Retinal pigment epithelial cell (primary cell): Measurements from ENCODE around the gene ITGA5.
"Not testable (repeated sequence)": the region's sequence is repeated elsewhere in the genome, so short reads cannot be mapped to it uniquely, and the experiment has no call there.

Experiments
- DNase-seq: peaks from one replicate; pipeline ENCODE4 v3.0.0-alpha.2; 2010; ENCODE audit warnings: low read depth
- H3K4me3 ChIP-seq: 2 replicates; pipeline ENCODE4 v1.5.1; 2011; ENCODE audit warnings: mild to moderate bottlenecking, low read length, control low read depth, moderate library complexity
- TF ChIP-seq, protein P1 (sequence below): conservative IDR thresholded peaks from 2 replicates; pipeline ENCODE4 v1.5.1; 2011; ENCODE audit warnings: low read depth, low read length, control low read depth, inconsistent platforms

The ITGA5 gene

DNA sequence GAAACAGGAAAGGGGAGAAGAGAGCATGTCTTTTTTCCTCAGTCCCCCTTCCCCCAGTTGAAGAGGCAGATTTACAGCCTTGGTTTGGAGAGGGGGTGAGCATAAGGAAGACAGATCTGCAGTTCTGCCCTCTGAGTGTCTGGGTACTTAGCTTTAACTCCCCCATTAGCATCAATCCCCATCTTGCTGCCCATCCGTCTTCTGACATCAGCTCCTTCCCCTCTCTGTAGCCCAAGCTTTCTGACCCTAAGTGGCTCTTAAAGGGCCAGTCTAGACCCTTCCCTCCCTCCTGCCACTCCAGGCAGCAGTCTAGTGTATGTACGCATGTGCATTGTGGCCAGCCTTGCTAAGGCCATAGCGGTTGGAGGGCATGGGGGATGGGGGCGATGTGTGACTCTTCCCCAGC lies 62.1 kb downstream of the ITGA5 start:
- no peak overlapping the region for H3K4me3 ChIP-seq
- TF ChIP-seq, protein P1, sequence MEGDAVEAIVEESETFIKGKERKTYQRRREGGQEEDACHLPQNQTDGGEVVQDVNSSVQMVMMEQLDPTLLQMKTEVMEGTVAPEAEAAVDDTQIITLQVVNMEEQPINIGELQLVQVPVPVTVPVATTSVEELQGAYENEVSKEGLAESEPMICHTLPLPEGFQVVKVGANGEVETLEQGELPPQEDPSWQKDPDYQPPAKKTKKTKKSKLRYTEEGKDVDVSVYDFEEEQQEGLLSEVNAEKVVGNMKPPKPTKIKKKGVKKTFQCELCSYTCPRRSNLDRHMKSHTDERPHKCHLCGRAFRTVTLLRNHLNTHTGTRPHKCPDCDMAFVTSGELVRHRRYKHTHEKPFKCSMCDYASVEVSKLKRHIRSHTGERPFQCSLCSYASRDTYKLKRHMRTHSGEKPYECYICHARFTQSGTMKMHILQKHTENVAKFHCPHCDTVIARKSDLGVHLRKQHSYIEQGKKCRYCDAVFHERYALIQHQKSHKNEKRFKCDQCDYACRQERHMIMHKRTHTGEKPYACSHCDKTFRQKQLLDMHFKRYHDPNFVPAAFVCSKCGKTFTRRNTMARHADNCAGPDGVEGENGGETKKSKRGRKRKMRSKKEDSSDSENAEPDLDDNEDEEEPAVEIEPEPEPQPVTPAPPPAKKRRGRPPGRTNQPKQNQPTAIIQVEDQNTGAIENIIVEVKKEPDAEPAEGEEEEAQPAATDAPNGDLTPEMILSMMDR: no peak
- no peak for DNase-seq

DNA sequence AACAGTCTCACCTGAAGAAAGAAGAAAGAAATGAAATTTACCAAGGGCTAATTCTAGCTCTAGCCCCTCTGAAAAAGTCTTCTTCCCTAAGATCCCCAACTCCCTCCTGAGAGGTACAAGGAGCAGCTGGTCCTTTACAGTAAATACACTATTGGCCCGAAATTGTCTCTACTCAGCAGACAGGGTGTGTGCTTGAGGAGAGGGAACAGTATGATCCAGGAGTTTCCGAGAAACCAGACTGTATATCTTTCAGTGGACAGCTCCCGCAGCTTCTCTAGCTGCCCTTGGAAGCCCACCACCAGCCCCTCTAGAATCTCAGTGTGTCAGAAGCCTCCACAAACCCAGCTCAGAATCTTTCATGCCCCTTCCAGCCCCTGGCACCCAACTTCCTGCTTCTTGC lies 62.8 kb downstream of the ITGA5 start:
- TF ChIP-seq, protein P1: no peak
- DNase-seq: no peak
- H3K4me3 ChIP-seq: no peak overlapping the region

DNA sequence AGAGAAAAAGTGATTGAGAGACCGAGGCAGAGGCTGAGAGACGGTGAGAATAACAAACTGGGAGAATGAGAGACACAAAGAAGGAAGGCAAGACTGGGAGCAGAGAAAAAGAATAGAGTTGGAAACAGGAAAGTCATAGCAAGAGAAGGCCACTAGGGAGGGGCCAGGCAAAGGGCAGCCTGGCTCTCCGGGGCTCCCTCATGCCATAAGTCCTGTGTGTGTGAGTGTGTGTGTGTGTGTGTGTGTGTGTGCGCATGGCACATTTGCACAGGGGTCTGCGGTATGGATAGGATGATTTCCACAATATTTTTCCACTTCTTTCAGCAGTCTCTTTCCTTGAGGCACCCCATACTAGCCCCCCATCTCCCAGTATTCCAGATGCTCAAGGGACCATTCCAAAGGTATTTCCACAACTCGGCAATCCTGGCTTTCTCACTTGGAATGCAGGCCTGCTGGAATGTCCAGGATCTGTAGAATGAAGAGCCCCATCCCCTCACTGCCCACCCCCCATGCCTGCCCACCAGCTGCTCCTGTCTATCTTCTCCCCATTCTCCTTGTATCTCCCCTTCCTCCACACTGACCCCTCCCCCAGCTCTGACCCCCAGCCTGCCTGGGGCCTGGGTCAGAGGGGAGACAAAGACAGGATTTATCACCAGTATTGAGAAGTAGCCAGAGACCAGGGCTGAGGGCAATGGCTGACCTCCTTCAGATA lies 63.8 kb downstream of the ITGA5 start:
- TF ChIP-seq, protein P1: peak; percentile 25
- no peak for DNase-seq
- no peak overlapping the region for H3K4me3 ChIP-seq

DNA sequence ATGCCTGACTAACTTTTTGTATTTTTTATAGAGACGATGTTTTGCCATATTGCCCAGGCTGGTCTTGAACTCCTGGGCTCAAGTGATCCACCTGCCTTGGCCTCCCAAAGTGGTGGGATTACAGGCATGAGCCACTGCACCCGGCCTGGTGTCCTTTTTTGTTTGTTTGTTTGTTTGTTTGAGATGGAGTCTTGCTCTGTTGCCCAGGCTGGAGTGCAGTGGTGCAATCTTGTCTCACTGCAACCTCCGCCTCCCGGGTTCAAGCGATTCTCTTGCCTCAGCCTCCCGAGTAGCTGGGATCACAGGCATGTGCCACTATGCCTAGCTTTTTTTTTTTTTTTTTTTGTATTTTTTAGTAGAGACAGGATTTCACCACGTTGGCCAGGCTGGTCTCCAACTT lies 64.8 kb downstream of the ITGA5 start:
- not testable (repeated sequence) for H3K4me3 ChIP-seq, DNase-seq

DNA sequence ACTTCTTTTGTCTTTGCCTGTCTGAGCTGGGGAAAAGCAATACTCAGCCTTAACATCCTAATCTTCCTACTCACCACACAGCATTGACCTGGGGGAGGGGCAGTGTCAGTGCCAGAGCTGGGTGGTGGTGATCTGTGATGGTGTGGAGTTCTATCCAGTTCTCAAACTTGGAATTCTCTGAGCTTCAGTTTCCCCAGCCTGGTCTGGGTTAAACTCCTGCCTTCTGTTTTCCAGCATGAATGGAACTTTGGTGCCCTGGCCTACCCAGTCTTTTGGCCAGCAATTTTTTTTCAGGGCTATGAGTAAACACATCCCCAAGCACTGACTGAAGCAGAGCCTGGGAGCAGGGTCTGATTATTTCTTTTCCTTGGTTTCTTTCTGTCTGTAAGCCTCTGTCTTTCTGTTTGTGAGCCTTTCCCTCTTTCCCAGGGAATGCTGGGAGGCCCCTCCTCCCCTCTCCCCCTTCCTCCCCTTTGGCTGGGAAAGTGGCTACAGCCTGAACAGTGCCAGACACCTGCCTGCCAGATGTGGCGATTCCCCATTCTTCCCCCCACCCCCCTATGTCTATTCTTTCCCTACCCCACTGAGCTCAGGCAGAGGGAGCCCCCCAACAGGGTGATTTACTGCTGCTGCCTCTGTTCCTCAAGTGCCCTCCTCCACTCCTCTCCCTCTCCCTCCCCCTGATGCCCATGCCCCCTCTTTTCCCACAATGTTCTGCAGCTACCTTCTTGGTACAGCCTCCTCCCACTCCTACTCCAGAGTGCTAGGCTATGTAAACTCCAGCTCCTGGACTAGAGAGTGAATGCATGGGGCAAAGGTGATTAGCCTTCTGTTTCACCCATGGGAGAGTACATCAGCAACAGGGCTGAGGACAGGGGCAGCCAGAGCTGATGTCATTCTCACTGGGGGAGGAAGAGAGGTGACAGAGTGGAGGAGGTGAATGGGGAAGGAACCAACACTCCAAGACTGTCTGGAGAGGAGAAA lies 65.9 kb downstream of the ITGA5 start:
- H3K4me3 ChIP-seq: no peak overlapping the region

DNA sequence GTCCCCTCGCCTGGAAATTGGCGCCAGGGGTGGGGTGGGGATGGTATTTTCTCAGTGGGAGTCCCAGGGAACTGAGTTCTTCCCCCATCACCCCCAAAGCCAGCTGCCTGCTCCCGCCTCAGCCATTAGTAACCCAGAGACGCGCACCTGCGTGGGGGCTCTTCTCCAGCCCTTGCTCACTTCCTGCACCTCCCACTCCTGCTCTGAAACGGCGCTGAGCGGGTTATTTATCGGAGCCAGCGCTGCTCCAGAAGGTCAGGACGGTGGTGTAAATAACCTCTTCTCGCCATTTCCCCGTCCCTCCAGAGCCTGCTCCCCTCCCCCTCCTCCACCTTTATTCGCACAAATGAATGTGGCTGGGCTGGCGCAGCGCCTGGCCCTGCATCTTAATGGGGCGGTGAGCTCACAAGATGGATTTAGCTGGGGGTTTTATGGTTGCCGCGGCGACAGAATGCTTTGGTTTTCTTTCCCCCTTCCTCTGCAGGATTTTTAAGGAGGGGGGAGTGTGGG lies 67.0 kb downstream of the ITGA5 start:
- DNase-seq: no peak
- TF ChIP-seq, protein P1: no peak
- peak overlapping the region; percentile 41 for H3K4me3 ChIP-seq

More for the DNA sequence above, 65.9 kb downstream of the ITGA5 start:
- TF ChIP-seq, protein P1: no peak
- no peak for DNase-seq

DNA sequence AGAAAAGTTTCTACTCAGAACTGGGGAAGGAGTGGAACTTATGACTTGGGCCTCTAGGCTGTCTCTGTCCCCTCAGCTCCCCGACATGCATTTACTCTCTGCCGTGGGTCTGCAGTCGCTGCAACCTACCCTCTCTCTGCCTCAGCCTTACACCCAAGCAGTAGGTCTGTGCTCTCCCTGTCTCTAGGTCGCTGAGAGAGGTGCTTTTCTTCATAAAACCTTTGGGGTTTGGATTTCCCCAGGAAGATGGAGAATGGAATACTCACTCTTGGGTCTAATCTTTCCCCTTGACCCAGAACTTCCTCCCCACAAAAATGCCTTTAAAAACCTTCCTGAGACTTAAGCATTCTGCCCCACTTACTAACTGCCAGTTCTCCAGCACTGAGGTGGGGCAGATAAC lies 67.7 kb downstream of the ITGA5 start:
- TF ChIP-seq, protein P1: no peak
- H3K4me3 ChIP-seq: no peak overlapping the region

More for the DNA sequence above, 67.7 kb downstream of the ITGA5 start:
- no peak for DNase-seq
